Bone marrow (tissue), 2 donors: Measurements from ENCODE around the gene CUBN.
"Not testable (repeated sequence)": the region's sequence is repeated elsewhere in the genome, so short reads cannot be mapped to it uniquely, and the experiment has no call there.

Experiments used
- DNase-seq, 2 donors: peaks; one replicate each; lab custom pipeline; 2025; lab: John Stamatoyannopoulos, UW

The CUBN gene

GRCh38 chr10:17140386-17140761 is 10.8 kb upstream of the CUBN start:
- DNase-seq: no peak

- DNase-seq: no peak
Observed at GRCh38 chr10:17138460-17139042, 8.9 kb upstream of the CUBN start.

- no peak for DNase-seq
Observed at GRCh38 chr10:17134737-17135260, 5.2 kb upstream of the CUBN start.

GRCh38 chr10:17134282-17134681 is 4.7 kb upstream of the CUBN start:
- no peak for DNase-seq

- DNase-seq: no peak
Observed at GRCh38 chr10:17128261-17128660, 1.4 kb downstream of the CUBN start.

- DNase-seq: no peak
Observed at GRCh38 chr10:17126327-17126726, 3.3 kb downstream of the CUBN start.

GRCh38 chr10:17125206-17125893 is 4.3 kb downstream of the CUBN start:
- DNase-seq: no peak

GRCh38 chr10:17123961-17124360 is 5.7 kb downstream of the CUBN start:
- no peak for DNase-seq

- no peak for DNase-seq
Observed at GRCh38 chr10:17122726-17123661, 6.6 kb downstream of the CUBN start.

GRCh38 chr10:17122052-17122451 is 7.6 kb downstream of the CUBN start:
- DNase-seq: no peak

- DNase-seq: no peak
Observed at GRCh38 chr10:17120694-17121093, 8.9 kb downstream of the CUBN start.

- no peak for DNase-seq
Observed at GRCh38 chr10:17119845-17120244, 9.8 kb downstream of the CUBN start.

GRCh38 chr10:17116193-17116592 is 13.4 kb downstream of the CUBN start:
- DNase-seq: no peak

GRCh38 chr10:17115683-17116082 is 13.9 kb downstream of the CUBN start:
- DNase-seq: no peak

- not testable (repeated sequence) for DNase-seq
Observed at GRCh38 chr10:17114878-17115444, 14.7 kb downstream of the CUBN start.

GRCh38 chr10:17113889-17114540 is 15.6 kb downstream of the CUBN start:
- DNase-seq: no peak

GRCh38 chr10:17113346-17113745 is 16.3 kb downstream of the CUBN start:
- DNase-seq: no peak

- DNase-seq: no peak
Observed at GRCh38 chr10:17112566-17112965, 17.0 kb downstream of the CUBN start.

GRCh38 chr10:17109475-17110207 is 20.0 kb downstream of the CUBN start:
- DNase-seq: peak in 1 of 2 donors; percentile 28

- no peak for DNase-seq
Observed at GRCh38 chr10:17109046-17109445, 20.6 kb downstream of the CUBN start.

- no peak for DNase-seq
Observed at GRCh38 chr10:17106991-17107390, 22.6 kb downstream of the CUBN start.
